Right lobe of liver (tissue), 6 donors: Measurements from ENCODE around the gene MLEC. TPM values are rescaled to one million over a fixed set of nuclear protein-coding genes. Genes with fewer than 3 reads are reported as not detected.

ENCODE experiments used
- ATAC-seq, 4 donors: fragments of 200-7000 bp; cut with Tn5 transposase; one replicate each; pipeline ENCODE4 v1.9.1; 2020; ENCODE audit warnings: mild to moderate bottlenecking in 4 of 4, moderate library complexity in 4 of 4
- DNase-seq, 3 donors: peaks; one replicate each; pipeline ENCODE4 v3.0.0-alpha.2; 2020
- H3K27ac ChIP-seq, 3 donors: fragments of 200-600 bp; one replicate each; pipeline ENCODE4 v1.8.0; 2022
- H3K27me3 ChIP-seq, 2 donors: fragments of 200-600 bp; one replicate each; pipeline ENCODE4 v1.8.0; 2022
- H3K36me3 ChIP-seq, 4 donors: fragments of 200-600 bp; sonication (generic) in 1 of 4; one replicate each; pipeline versions ENCODE4 v1.5.1 to v1.8.0; 2017 to 2022; ENCODE audit warnings: control low read depth in 1 of 4
- H3K4me1 ChIP-seq, 4 donors: fragments of 200-600 bp; sonication (generic) in 1 of 4; one replicate each; pipeline versions ENCODE4 v1.5.1 to v1.8.0; 2017 to 2022; ENCODE audit warnings: control low read depth in 1 of 4
- H3K4me3 ChIP-seq, 3 donors: fragments of 200-600 bp; one replicate each; pipeline ENCODE4 v1.8.0; 2022
- H3K9me3 ChIP-seq, 4 donors: fragments of 200-600 bp; sonication (generic) in 1 of 4; one replicate each; pipeline versions ENCODE4 v1.5.1 to v1.8.0; 2017 to 2022; ENCODE audit warnings: control low read depth in 1 of 4
- CTCF ChIP-seq, 4 donors: fragments of 200-600 bp in 3 of 4; fragments of 450-650 bp in 1 of 4; IDR thresholded peaks; one replicate each; pipeline versions ENCODE4 v1.5.1 to v1.8.0; 2016 to 2022; ENCODE audit warnings: antibody characterized with exemption in 4 of 4, mild to moderate bottlenecking in 2 of 4
- POLR2A ChIP-seq: fragments of 450-650 bp; IDR thresholded peaks from one replicate; pipeline ENCODE4 v1.6.1; 2017; ENCODE audit warnings: antibody characterized with exemption, mild to moderate bottlenecking
- WGBS: methylation state at CpG from one replicate; pipeline ENCODE4 v1.1.6; 2018; ENCODE audit warnings: low coverage, low lambda C conversion rate; ENCODE audit not compliant: insufficient coverage; ENCODE audit errors: missing lambda C conversion rate; 5-methylcytosine and 5-hydroxymethylcytosine counted together
- intact Hi-C, 2 donors: fragments of 100-400 bp; cut with DNase I; formaldehyde crosslinking; loops; one replicate each; pipeline versions ENCODE4 v1.11.2 to v1.14.1; 2022
- total RNA-seq, 6 experiments: library from RNA; depleted of rRNA in 2 of 6; stranded (reverse); fragments of >200 nt in 2 of 6; fragmentation: NEBNext Ultra II Directional in 3 of 6; extraction: Animal tissue kit (Norgen Biotek cat#: 25700) in 3 of 6; gene quantifications; one replicate each; pipeline versions ENCODE4 v1.1.0 to v1.2.4, GENCODE V29; 2016 to 2023
- donor health status: DM: no; HTN: yes; CAD: no.
- donor health status: DM: no; HTN: no; CAD: no.
- donor health status: DM: no; HTN: no; CAD: no.
- donor health status: DM: no; HTN: yes; CAD: no.
- donor health status: DM: no; HTN: yes; CAD: no.

MLEC gene
- total RNA-seq, 6 experiments from 2014 or later = 102 to 193 (median 126) TPM

- TF ChIP-seq CTCF (IDR thresholded peaks at IDR 0.05) = no peak
- TF ChIP-seq POLR2A = no peak
- DNase-seq (no peak), ATAC-seq (no peak)
- intact Hi-C loops = no loop called here
- peaks cover 0 to 34% (median 13%) of the 10 kb centered on the region in 4 donors for H3K4me1 ChIP-seq
- peaks cover 0 to 7% (median 0%) of the 10 kb centered on the region in 4 donors for H3K36me3 ChIP-seq
- H3K9me3 ChIP-seq = no peaks in the 10 kb centered on the region
- H3K27me3 ChIP-seq = no peaks in the 10 kb centered on the region
- 100% methylated on average over 7 of the region's 25 CpGs for WGBS
- H3K27ac ChIP-seq = no peak overlapping the region
- H3K4me3 ChIP-seq = no peak overlapping the region
These were observed 50.8 kb downstream of the MLEC start for GRCh38 chr12:120737557-120738251.

GRCh38 chr12:120738252-120739030 is 51.5 kb downstream of the MLEC start:
- ATAC-seq (peak; percentile 24 to 72 (median 32)), DNase-seq (peak in 2 of 3 donors; percentile 80 to 83)
- Histone ChIP-seq H3K4me3 (no peak overlapping the region), H3K27me3 (no peaks in the 10 kb centered on the region), H3K9me3 (no peaks in the 10 kb centered on the region), H3K4me1 (peaks cover 0 to 34% (median 13%) of the 10 kb centered on the region in 4 donors), H3K36me3 (peaks cover 0 to 7% (median 0%) of the 10 kb centered on the region in 4 donors), H3K27ac (no peak overlapping the region)
- TF ChIP-seq POLR2A (no peak), CTCF (IDR thresholded peaks at IDR 0.05) (no peak)
- 92% methylated on average over 2 of the region's 31 CpGs for WGBS
- intact Hi-C loops = no loop called here

GRCh38 chr12:120739031-120739762 is 52.2 kb downstream of the MLEC start:
- DNase-seq = no peak
- H3K4me1 ChIP-seq = peaks cover 0 to 34% (median 13%) of the 10 kb centered on the region in 4 donors
- WGBS = no CpG with 5 or more reads among the region's 38 CpGs
- no peaks in the 10 kb centered on the region for H3K9me3 ChIP-seq
- intact Hi-C loops = no loop called here
- H3K27ac ChIP-seq = no peak overlapping the region
- H3K27me3 ChIP-seq = no peaks in the 10 kb centered on the region
- no peak for TF ChIP-seq CTCF (IDR thresholded peaks at IDR 0.05)
- no peak for TF ChIP-seq POLR2A
- ATAC-seq = no peak
- no peak overlapping the region for H3K4me3 ChIP-seq
- peaks cover 0 to 7% (median 0%) of the 10 kb centered on the region in 4 donors for H3K36me3 ChIP-seq

GRCh38 chr12:120739821-120740613 is 53.1 kb downstream of the MLEC start:
- H3K9me3 ChIP-seq = no peaks in the 10 kb centered on the region
- no peak overlapping the region for H3K4me3 ChIP-seq
- intact Hi-C loops = no loop called here
- ATAC-seq (peak in 3 of 4 donors; percentile 22 to 65 (median 27)), DNase-seq (peak in 1 of 3 donors; percentile 60)
- TF ChIP-seq POLR2A (no peak), CTCF (IDR thresholded peaks at IDR 0.05) (no peak)
- WGBS = 36% methylated on average over 3 of the region's 16 CpGs
- H3K27ac ChIP-seq = peak overlapping the region in 1 of 3 donors; percentile 49
- no peaks in the 10 kb centered on the region for H3K27me3 ChIP-seq
- H3K36me3 ChIP-seq = peaks cover 0 to 7% (median 0%) of the 10 kb centered on the region in 4 donors
- peaks cover 0 to 34% (median 13%) of the 10 kb centered on the region in 4 donors for H3K4me1 ChIP-seq
